NCI-H146 (cell line): ENCODE results near the gene ELL.

Experiments used
- DNase-seq: peaks from one replicate; lab custom pipeline; 2025; lab: John Stamatoyannopoulos, UW

The ELL gene

DNA sequence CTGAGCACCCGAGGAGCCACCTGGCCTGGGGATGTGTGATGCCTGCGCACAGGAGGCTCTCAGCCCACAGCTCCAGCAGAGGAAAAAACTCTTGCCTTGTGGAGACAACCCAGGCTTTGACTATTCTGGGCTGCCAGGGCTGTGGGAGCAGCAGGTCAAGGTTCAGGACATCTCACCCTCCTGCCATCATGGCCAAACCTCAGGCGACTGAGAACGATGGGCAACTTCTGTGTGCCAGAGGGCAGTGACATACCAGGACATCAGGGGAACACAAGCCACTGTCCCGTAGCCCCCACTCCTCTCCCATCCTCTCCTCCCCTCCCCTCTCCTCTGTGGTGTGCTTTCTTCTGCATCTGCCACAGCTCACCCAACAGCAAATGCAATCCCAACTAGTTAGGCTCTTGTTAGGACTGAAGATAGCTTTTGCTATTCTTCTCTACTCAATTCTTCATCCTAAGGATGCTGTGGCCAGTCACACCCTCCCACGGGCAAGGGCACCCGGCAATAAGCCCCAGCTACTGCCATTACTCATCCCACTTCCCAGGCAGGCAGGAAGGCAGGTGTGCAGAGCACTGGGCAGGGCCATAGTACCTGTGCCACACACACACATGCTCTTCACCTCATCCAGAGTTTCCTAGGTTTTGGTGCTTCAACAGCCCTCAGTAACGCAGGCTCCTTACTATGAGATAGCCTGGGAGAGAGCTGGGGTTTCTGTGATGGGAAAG, 16.8 kb downstream of the ELL start:
- DNase-seq, result no peak

DNA sequence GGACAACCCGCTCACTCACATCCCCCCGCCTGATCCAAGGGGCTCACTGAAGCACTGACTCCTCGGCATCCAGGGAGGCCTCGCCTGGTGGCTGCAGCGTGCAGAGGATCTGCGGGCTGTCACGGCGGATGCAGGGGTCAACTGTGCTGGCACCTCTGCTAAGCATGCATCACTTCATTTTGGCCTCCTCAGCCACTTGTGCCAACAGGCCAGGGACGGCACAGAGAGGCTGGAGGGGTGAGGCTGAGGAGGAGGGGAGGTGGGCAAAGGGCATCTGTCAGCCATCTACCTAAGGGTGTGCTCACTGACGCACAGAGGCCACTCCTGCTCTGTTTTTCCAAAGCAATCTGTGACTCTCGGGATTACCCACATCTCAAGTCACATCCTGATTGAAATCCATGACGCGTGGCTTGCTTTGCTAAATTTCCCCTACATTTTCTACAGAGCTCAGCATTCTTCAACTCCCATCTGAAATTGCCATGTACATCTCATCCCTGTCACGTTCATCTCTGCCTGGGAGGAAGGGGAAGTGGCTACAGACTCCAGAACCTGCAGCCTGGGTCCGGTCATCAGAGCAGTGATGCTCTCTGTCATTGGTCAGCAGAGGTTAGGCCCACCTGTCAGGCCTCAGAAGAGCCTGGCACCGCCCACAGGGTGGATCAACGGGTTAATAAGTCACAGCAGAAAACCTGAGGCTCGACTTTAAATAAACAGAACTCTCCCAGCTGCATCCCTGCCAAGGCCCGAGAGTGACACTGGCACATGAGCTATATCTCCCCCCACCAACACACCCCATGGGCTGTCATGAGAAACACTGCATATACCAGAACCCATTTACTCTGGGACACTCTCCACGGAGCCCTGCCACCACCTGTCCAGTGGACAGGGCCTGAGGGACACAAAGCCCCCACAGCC, 17.6 kb downstream of the ELL start:
- DNase-seq, result no peak

DNA sequence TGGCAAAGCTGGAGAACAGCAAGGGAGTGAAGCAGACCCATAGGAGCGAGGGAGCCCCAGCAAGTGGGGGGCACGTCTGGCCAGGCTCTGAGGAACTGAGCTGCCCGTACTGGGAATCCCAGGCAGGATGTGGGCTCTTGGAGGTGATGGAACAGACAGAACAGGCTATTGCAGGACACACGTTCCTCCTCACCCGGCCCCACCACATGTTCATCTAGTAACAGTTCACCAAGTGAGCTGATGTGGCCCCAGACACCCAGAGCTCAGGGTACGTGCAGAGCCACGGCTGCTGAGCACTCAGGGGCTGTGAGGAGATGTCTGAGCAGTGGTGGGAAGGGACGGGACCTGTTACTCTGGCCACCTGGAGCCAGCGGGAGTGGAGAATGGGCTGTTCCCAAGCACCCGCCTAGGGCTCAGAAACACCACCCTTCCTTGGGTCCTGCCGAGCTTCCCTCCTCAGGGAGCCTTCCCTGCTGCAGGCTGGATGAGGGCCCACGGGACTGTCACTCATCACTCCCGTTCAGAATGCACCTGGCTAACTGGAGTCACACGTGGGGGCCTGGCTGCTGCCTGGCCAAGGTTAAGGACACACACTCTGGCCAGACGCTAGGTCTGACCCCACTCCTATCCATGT, 18.4 kb downstream of the ELL start:
- DNase-seq, result no peak

DNA sequence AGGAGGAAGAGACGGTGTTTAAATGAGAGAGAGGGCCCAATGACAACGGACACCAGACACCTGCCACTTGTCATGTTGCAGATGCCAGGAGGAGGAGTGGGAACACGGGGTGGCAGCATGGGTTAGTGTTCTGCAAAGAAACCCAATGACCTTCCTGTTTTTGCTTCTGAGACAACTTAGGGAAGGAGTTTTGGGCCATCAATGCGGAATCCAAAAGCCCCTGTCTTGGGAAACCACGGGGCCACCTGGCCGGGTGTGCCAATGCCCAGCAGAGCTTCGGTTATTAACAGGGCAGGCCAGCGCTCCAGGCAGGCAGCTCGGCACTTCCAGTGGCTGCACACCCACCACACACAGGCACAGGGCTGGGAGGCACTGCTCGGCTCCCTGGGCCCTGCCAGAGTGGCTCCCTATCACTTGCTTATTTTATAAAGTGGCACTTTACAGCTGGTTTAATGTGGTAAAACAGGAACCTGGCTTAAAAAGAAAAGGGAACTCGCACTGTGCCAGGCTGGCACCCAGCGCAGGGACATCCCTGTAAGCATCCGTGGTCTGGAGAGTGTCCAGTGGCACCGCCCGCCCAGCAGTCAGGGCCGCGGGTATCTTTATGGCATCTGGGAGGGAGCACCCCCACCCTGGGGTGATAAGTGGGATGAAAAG, 19.1 kb downstream of the ELL start:
- DNase-seq, result no peak

DNA sequence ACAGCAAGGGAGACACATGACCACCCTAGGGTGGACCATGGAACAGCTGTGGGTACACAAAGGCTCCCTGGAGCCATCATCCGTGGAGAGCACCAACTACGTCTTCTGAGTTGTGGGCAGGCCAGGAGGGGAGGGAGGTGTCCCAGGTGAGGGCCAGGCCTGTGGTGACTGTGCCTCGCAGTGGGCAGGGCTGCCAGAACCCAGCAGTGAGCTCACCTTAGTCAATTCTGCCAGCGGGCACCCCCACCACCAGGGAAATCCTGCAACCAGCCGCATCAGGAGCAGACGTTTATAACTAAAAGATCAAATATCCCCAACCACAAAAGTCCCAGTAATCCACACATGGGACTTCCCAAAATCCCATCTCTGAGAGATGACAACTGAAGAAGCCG, 19.6 kb downstream of the ELL start:
- DNase-seq, result no peak

DNA sequence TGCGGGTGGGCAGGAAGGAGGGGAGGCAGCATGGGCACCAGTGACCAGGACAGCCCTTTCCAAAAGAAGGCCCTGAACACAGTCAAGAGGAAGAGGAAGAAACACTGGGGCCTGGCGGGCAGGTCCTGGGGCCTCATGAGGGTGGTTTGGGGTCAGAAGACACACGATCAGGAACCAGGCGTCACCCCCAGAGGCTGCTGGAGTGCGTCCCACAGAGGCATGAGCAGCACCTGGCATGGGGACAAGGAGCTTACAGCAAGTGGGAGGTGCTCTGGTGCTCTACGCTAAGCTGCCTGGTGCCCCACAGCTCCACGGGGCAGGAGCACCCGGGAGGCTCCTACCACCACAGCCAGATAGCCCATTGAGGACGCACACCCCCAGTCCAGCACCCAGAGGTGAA, 20.0 kb downstream of the ELL start:
- no peak for DNase-seq

DNA sequence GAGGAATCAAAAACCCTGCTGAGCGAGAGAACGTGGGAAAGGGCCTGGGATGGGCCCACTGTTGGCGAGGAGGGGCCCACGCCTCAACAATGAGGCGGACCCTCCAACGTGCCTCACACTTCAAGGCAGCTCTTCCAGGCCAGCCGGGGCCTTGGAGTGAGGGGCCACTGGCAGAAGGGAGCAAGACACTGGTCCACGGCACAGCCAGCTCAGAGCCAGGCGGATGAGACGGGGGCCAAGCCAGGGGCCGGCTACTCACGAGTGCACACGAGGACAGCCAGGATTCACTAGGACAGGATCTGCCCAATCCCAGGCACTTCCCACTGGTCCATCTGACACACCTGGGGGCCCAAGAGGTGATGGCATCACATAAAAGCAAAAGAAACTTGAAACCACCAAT, 20.5 kb downstream of the ELL start:
- no peak for DNase-seq

DNA sequence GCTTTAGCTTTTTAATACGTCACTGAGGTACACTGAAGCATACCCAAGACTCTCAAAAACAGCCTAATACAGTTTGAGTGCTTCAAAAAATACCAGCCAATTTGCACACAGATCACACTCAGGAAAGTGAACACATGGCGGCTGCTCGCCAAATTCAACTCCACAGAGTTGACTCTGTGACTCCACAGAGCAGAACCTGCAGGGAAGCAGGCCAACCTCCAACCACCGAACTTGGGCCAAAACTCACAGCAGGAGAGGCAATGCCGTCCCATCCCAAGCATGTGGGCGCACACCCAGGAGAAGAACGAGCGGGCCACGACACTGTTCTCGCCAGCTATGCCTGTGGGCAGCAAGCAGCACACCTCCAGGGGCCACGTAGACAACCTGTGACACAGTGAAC, 21.1 kb downstream of the ELL start:
- no peak for DNase-seq

DNA sequence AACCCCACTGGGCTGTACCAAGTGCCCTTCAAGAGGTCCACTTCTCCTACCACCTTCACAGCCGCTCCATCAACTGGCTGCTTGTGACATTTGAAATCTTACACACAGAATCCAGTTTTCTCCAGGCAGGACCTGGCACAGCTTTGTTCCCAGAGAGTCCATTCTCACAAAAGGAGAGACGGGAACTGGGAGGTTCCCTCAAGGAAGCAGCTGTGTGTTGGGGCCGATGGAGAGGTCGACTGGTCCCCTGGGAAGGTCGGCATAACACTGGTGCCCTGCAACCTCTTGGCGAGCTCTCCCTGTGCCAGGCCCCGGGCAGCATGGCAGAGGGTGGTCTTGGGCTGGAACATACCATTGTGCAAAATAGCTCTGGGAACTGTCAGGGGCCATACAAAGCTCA, 21.5 kb downstream of the ELL start:
- no peak for DNase-seq

DNA sequence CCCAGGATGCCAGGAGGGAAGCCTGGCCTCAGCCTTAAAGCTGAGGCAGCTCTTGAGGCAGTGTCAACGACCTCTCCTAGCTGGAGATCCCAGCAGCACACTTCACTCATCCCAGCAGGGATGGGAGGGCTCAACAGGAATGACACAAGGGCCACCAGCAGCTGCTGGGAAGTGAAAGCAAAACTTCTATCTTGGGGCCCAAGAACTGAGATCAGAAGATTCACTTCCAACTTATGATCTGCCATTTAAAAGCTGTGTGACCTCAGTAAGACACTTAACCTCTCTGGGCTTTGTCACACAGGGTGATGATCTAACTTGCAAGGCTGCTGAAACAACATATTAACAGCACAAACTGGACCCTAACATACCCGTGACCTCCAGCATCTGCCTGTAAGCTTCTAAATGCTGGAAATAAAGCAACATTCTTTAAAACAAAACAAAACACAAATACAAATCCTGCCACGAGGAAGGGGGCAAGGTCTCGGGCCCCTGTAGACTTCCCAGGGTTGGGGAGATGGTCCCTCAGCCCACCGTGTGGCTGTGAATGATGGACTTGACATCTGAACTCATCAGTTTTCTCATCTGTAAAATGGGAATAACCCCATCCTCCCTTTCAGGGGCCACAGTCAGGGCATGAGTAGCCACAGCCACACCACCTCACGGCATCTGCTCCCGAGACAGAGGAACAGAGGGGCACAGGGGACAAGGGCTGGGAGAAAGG, 22.7 kb downstream of the ELL start:
- DNase-seq, result no peak

DNA sequence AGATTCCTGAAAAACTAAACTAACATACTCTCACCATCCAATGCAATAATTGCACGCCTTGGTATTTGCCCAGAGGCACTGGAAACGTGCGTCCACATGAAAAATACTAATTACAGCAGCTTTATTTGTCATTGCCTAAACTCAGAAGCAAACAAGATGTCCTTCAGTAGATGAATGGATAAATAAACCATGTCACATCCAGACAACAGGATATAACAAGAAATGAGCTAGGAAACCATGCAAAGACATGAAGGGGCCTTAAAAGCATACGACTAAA, 25.0 kb downstream of the ELL start:
- no peak for DNase-seq

DNA sequence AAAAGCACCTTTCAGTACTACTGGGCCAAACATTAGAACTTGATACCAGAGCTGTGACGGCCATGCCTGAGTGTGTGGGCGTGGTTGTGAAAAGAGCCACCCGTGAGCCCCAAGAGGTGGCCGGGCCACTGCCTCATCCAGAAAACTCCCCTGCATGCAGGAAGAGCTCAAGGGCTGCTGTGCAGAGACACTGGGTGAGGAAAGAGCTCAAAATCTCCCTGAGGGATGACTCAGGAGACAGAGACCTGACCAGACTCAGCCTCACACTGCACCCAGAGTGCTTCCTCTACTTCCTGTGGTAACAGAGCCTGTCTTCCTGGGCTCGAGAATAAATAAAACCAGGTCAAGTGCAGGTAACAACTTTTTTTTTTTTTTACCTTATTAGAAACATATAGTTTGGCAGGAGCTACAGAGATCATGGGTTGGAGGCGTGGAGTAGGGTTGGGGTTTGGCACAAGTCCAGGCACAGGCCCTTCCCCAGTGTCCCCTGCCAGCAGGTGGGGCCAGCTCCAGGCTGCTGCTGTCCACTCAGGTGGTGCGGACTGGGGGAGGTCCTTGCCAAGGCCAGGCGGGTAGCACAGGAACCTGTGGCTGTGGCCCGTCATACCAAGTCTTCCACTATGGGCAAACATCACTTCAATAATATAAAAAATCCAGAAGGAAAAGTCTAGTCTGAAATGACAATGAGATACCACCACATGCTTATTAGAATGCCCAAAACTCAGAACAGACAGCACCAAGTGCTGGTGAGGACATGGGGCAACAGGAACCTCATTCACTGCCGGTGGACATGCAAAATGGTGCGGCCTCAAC, 25.5 kb downstream of the ELL start:
- no peak for DNase-seq

DNA sequence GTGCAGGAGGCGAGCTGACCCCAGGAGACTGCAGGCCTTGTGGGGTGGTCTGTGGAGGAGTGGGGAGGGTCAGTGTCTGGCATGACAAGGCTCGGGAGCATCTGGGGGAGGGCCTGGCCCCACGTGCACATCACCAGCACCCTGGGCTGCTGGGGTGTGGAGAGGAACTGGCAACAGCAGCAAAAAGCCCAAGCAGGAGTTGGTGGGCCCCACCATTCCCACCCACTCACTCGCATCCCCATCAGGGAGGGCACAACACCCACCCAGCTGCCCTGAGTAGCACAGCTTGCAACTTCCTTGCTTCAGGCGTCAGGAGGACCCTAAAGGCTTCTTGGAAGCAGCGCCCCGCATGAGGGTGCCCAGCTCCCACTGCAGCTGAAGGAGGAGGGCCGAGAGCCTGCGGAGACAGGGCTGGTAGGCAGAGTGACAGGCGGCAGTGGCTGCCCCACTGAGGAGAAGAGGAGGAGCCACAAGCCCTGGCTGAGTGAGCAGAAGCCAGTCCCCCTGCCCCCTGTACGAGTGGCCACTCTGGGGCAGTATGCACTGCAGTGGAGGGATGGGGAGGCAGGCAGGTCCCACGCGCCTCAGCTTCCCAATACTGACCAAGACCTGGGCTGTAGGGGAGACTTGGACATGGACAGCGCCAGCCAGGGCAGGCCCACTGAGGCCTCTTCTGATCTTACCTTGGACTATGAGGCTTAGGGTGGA, 26.5 kb downstream of the ELL start:
- DNase-seq, result no peak

DNA sequence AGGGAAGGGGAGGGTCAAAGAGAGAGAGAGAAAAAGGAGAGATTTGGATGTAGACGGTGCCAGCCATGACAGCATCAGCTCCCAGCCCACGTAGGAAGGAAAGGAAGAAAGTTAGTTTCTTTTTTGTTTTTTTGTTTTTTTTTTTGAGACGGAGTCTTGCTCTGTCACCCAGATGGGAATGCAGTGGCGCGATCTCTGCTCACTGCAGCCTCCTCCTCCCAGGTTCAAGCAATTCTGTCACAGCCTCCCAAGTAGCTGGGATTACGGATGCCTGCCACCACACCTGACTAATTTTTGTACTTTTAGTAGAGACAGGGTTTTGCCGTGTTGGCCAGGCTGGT, 27.6 kb downstream of the ELL start:
- no peak for DNase-seq

DNA sequence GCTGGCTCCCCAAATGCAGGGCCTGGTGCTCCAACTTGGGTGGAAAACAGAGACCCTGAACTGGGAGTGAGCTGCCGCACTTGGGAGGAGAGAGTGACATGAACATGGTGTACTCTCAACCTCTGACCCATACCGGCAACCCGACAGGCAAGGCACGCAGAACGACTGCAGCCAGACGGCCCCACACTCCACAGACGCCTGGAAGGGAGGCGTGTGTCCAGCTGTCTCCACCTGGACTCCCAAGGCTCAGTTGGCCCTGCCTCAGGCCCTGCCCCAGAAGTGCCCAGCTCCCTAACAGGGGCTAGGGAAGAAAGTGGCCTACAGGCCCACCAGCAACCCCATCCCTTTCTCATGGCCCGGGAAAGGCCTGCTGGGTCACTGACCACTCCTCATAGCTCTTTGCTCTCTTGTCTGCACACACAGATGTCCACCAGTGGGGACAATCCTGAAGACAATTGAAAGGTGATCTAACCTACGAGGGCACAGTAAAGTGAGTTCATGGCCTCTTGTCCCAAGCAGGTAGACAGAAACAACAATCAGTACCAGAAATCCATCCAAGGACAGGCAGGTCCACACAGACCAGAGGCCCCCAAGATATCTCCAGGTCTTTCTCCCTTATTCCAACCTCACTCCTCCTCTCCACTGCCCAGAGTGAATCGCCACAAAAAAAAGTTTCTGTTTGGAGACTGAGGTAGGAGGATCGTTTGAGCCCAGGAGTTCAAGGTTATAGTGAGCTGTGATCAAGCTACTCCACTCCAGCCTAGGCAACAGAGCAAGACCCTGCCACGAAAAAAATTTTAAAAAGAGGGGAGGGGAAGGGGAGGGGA, 28.2 kb downstream of the ELL start:
- DNase-seq, result no peak

DNA sequence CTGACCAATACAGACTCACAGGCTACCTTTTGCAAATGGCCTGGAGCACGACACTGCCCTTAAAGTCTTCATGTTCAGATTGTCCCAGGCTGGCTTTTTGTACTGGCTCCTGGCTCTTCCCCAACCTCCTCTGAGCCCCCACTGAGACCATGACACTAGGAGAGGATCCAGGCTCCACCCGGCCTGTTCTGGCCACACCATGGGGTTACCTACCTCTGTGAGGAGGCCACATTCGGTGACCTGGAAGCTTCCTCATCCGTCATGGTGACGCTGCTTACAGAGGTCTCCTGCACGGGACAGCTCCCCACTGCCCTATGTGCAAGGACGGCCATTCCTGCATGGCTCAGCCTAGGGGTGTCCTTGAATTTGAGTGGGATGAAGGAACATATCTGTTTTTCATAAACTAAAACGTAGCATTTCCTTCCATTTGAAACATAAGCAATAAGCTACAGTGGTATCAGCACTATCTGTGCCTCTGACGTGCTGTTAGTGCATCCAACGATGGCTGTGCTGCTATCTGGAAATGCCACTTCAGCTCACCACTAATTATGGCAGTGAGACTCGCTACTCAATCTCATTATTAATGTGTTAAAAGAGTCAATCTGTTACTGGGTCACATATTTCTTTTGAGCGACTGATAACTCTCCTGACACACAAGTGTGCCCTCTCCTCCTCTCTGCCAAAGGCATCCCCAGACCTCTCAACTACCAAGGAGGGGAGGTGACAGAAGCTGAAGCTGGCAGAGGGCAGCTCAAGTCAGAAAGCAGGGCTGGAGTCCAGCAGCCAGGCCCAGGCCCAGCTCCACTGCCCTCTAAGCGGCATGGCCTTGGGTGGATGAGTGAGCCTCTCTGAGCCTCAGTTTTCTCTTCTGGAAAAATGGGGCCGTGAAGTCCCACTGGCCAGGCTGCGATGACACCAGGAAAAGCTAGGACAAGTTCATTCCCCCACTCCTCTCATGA, 29.6 kb downstream of the ELL start:
- DNase-seq, result no peak

DNA sequence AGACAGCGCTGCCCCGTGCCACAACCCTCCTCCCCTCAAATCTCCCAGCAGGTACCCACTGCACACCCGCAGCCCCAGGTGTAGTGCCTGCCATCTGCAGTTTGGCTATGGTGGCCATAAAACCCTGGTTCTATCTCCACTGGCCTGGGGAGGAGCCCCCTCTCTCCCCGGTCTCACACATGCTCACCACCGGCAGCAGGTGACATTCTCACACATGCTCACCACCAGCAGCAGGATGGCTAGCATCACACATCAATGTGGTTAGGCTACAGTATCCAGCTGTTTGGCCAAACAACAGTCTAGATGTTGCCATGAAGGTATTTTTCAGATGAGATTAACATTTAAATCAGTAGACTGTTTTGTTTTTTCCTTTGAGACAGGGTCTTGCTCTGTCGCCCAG, 31.1 kb downstream of the ELL start:
- peak; percentile 17 for DNase-seq

DNA sequence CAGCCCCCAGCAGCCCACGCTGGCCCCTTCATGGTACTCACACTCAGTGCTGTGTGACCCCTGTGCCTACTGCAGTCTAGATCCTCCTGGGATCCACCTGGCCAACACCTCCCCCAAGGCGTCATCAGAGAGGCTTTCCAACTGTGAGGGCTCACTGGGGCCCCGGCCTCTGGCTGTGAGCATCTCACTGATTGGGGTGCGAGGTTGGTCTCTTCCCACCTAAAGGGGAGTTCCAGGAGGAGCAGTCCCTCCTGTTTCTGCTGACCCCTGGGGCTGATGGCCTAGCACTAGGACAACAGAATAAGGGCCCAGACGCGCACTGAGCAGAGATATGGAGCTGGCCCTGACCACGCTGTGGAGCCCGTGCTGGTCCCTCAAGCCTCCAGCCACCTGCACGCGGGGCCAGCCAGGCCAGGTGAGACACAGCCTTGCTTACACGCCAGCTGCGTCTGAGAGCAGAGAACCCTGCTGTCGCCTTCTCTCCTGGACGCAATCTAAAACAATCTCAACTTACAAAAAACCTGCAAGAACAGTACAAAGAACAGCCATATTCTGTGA, 32.2 kb downstream of the ELL start:
- DNase-seq, result peak; percentile 83
